AG08396 (cell line): ENCODE data around the gene EIF6.

Source experiments
- DNase-seq: peaks from one replicate; pipeline ENCODE4 v3.0.0; 2012; ENCODE audit warnings: low spot score, mixed read lengths

The EIF6 gene

DNA sequence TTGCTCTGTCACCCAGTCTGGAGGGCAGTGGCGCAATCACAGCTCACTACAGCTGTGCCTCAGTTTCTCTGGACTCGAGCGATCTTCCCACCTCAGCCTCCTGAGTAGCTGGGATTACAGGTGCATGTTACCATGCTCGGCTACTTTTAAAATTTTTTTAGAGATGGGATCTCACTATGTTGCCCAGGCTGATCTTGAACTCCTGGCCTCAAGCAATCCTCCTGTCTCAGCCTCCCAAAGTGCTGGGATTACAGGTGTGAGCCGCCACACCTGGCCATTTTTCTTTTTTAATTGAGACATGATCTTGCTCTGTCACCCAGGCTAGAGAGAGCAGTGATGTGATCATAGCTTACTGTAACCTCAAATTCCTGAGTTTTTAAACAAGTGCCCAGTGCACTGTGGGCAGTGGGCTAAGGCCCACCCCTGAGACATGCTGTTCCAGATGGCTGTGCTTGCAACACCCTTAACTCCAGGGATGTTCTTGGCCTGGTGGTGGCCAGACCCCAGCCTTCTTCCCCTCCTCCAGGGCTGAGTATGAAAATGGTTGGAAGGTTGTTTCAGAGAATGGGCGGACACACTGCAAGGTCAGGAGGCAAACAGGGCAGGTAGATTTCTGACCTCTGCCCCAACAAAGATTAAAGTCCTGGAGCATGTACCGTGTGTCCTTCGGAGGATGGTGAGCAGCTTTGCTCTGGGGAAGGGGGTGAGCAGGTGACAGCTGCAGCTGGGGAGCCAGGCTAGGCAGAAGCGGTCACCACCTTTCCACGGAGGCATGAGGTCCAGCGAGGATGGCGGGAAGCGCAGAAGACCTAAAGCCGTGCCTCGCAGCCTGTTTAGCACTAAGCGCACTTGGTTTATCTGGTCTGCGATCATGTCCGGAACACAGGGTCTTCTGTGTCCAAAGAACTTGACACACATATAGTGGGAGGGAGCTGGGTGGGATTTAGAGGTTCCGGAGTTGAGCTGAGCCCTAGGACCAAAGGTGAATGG is 9.0 kb upstream of the EIF6 start:
- no peak for DNase-seq

DNA sequence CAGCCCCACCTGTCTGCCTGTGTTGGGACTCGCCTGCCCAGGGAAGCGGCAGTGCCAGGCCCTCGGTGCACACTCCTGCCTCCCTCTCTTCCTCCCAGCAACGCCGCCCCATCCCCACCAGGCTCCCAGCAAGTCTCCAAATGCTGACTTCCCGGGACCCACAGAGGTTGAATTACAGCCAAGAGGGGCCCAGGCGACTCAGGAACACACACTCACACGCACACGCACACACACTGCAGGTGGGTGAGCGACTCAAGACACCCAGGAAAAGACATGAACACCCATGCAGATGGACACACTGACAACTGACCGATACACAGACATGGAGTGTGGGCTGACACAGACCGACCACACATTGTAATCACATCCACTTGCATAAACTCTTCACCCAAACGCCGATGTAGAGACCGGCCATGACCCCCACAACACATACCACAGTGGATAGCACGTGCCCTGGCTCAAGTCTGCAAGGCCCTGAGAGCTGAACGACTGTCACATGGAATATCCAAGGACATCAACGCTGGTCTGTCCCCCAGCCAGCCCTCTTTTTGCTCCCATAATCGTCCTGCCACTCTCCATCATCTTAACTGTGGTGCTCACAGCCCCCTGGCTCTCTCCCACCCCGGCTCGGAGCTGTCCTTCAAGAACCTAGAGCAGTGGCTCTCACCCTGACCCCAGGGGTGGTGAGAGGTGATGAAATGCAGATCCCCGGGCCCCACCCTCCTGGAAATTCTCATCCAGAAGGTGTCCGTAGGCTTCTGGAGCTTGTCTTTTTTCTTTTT is 8.1 kb upstream of the EIF6 start:
- DNase-seq: no peak

DNA sequence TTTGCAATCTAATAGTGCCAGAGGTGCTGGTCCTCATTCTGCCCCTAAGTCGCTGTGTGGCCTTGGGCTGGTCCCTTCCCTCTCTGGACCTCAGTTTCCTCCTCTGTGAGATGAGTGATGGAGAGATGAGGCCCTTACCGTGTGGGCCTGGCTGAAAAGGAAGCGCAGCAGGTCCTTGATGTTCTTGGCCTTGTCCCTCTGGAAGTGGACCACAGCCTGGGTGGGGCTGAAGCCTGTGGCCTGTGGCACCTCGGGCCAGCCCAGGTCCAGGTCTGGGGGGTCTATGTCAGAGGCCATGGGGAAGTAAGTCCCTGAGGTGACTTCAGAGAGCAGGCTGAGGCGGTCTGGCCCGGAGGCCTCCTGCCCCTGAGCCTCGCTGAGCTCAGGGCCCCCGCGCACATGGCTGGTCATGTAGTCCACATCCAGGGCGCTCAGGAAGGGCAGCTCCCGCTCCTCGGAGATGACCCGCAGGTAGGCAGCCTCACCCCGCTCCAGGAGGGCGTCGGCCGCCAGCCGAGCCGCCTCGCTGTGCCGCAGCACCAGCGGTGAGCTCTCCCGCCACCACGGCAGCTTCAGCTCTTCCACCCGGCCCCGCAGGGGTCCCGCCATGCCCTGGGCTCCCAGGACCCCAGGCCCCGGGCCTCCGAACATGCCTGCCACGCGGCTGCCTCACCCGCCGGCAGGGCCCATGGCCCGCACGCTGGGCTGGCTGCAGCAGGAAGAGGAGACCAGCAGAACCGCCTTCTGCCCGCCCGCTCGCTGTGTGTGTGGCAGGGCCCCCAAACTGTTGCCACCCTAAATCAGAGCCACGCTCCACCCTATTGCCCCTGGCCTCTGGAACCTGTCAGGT is 7.3 kb upstream of the EIF6 start, which contains the start of gene FAM83C:
FAM83C (minus strand) TSS at position 772 of the 850 bp plus-strand sequence; CDS start at position 651, 121 bp downstream.
- DNase-seq: no peak

DNA sequence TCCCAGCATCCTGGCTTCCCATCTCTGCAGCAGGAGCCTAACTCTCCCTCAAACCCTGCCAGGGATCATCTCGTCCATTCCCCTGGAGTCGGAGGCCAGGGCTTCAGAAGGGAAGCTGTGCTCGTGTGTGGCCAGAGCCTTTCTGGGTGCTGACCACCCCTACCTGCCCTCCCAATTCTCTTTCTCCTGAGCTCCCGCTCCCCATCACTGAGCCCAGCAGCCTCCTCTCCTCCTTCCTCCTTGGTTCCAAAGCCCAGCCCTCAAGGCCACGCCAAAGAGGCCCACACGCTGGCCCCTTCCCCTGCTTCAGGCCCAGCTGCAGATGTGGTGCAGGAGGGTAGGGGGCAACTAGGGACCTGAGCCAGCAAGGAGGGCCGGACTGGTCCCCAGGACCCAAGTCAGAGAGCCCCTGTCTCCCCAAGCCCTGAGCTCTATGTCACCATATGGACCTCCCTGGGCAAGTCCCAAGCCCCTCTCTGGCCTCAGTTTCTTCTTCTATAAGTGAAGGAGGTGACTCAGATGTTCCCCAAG is 6.4 kb upstream of the EIF6 start:
- no peak for DNase-seq

DNA sequence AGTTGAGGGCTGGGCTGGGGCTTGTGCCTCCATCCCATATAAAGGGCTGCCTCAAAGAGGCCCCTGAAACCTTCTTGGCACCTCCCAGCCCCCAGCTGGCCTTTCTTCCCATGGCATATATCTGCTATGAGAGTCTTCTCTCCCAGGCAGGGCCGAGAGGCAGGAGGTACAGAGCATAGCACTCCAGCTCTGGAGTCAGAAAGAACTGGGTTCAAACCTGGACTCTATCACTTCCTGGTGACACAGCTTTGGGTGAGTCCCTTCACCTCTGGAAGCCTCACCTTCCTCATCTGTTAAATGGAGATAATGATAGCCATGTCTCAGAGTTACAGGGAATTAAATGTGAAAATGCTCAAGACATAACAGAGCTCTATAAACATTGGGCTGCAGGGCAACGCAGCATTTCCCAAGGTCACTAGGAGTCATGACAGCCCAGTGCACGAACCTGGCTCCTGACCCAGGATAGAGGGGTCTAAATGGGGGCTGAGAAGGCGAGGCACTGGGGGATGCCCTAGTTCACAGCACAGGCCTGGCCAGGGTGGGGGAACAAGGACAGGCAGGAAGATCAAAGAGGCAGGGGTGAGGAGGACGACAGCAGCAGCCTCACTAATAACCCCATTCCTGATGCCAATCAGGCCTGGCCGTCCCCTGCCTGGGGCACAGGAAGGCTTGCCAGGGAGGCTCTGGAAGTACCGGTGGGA is 5.8 kb upstream of the EIF6 start:
- DNase-seq: no peak

DNA sequence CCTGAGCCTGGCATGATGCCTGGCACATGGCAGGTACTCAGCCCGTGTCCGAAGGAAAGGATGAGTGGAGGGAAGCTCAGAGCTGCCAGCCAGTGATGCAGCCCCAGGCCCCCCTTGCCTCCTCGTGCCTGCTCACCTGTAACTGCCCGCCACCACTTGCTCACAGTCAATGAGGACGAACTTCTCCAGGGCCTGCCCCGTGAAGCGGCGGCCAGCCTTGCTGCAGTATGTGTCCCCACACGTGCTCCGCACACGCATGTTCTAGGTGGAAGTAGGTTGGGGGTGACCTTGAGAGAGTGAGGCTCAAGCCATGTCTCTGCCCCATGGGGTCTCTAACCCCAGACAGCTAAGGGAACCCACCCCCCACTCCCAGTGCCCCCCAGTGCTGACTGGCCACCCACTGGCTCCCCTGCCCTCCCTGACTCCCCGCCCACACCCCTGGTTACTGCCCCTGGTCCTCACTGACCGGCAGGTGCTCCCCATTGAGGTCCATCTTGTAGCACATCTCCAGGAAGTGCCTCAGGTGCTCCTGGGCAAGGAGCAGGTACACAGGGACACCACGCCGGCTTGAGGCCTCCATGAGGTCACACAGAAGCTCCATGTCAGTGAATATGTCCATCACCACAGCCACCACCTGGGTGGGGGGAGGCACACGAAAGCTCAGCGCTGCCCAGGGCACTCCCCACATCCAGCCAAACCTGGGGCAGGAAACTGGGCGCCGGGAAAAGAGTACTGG is 3.9 kb upstream of the EIF6 start:
- DNase-seq: no peak

DNA sequence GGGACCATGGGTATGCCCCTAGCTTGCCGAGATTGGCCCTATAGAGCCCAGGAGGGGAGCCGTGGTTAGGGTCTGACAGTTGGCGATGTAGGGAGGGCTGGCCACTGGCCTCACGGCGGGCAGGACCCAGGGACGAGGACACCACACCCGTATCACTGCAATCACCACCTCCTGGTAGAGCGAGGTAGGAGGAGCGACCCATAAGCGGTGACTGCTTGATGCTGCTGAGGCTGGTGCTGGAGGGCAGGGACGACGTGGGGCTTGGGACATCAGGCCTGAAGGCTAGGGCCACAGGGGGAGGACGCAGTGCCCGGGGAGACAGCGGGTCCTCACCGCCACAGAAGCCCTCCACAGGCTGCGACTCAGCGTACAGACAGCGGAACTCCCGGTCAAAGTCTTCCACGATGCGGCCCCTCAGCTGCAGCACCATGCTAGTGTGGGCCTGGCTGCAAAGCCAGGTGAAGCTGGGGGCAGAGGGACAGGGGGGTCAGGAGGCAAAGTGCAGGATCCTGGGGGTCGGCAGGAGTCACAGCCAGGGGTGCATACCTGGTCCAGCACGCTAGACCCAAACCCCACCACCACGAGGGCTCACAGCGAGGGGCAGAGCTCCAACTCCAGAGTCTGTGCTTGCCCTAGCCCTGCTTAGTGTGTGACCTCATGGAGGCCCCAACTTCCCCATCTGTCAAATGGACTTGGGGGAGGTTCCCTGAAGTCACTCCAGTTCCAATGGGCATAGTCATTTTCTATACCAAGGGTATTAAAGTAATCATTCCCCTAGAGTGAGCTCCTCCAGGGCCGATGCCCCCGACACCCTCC is 3.1 kb upstream of the EIF6 start:
- no peak for DNase-seq

DNA sequence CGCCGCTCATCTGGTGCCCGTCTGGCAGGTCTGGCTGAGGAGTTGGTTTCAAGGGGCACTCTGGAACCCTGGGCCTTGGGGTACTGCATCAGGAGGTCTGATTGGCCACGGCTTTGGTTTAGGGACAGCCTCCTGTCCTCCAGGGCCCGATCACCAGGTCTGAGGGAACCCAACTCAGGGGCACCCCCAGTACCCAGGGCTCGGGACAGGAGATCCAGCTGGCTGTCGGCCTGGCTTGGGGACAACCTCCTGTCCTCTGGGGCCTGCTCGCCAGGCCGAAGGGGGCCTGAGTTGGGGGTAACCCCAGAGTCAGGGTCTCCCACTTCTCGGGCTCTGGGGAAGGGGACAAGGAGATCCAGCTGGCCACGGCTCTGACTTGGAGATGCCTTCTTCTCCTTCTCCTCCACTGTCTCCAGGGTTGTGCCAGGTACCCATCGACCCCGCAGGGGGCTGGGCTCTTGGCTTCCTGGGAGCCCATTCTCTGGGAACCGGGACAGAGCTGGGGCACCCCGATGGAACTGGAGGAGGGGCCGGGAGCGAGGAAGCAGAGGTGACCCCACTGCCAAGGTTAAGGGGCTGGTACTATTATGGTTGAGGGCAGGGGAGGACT is 2.4 kb upstream of the EIF6 start:
- no peak for DNase-seq

DNA sequence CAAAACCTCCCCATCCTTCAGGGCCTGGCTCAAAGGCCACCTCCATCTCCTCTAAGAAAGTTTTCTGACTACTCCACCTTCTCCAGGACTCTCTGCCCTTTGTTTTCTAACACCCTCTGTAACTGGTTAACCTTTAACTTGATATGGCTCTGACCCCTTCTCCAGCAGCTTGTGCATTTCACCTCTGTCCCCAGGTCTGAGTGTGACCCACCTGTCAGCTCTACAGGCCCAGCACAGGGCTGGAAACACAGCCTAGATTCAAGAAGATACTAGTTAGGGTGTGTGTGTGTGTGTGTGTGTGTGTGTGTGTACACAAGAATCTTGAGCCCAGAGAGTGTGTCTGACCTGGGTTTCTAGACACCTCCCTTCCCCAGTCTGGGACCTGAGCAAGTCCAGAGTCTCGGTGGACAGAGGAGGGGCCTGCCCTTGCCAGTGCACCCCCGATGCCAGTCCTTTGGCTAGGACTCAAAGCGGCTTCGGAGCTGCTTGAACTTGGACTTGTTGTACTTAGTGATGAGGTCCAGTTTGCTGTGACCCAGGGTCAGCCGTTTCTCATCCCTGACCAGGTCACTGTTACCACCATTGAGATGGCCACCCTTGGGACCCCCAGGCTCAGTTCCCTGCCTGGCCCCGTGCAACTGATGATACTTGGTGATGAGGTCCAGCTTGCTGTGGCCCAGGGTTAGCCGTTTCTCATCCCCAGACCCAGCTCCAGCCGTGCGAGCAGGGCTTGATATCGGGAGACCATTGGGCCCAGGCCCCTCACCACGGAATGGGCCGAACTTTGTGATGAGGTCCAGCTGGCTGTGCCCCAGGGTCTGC is 1.7 kb upstream of the EIF6 start:
- no peak for DNase-seq

DNA sequence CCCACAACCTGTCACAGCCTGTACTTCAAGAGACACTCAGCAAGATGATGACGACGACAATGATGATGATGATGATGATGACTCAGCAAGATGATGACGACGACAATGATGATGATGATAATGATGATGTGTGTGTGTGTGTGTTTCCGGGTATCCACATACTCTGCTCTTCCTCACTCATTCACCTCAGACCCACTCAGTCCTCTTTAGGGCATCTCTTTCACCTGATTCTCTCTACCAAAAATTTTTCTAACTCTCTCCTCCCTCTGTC is 1.2 kb upstream of the EIF6 start:
- DNase-seq: no peak

DNA sequence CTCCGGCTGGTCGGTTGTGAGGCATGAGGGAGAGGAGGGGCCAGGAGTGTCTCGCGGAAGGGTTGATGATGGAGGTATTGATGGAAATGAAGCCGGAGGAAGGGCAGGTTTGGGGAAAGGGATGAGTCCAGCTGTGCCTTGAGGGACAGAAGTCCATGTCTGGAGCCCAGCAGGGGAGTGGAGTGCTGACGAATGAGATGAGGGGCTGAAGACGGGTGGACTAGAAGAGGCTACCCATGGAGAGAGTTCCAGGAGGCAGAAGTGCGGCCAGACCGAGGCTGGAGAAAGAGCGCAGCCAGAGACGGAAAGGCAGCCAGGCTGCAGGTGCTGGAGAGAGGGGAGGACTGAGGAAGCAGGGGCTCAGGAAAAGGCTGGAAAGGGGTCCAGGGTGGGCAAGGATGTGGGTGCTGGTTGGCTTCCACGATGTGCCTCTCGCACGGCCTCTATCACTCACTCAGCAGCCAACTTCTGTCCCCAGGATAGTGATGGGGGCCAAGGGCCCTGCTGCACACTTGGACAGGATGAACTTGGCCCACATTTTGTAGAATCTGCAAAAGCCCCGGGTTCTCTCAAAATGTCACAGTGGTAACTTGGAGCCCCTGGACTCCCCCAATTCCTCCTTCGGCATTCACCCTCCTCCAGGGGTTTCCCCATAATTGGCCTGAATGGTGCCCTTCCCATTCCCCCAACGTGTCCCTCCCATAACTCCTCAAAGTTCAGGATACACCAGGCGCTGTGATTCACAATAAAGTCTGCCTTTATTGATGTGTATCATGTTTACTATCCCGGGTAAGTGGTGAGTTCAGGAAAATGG is 627 bp upstream of the EIF6 start:
- DNase-seq: no peak

DNA sequence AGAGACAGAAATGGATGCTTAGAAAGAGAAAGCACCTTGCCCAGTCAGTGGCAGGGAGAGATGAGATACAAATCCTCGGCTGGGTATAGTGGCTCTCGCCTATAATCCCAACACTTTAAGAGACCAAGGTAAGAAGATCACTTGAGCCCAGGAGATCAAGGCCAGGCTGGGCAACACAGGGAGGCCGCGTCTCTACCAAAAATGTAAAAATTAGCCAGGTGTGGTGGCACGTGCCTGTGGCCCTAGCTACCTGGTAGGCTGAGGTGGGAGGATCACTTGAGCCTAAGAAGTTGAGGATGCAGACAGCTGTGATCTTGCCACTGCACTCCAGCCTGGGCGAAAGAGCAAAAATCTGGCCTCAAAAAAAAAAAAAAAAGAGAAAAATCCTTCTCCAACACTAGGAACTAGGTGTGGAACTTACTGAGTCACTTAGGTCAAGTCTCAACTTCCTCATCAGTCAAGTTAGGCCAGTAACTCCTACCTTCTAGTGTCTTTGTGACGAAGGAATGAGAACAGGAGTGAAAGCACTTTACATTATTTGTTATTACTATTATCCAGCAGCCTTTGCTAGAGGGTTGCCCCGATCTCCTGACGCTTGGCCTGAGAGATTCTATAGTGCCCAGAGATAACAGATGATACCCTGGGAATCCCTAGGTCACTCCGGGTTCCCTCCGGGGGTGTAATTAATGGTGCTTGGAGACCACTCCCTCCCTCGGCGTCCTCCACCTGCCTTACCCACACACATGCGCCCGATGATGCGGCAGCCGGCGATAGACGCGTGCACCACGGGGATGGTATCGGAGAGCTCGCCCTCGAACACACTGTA is 918 bp downstream of the EIF6 start:
- DNase-seq: no peak

DNA sequence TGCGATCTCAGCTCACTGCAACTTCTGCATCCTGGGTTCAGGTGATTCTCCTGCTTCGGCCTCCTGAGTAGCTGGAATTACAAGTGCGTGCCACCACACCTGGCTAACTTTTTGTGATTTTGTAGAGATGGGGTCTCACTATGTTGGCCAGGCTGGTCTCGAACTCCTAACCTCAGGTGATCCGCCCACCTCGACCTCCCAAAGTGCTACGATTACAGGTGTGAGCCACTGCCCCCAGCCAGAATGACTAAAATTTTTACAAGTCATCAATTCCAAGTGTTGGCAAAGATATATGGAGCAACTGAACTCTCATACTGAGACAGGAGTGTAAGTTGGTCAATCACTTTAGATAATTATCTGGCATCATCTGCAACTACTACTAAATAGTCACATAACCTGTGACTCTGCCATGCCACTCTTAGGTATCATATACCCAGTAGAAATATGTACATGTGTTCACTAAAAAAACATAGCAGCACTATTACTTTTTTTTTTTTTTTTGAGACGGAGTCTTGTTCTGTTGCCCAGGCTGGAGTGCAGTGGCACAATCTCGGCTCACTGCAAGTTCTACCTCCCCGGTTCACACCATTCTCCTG is 3.0 kb downstream of the EIF6 start:
- DNase-seq: no peak

DNA sequence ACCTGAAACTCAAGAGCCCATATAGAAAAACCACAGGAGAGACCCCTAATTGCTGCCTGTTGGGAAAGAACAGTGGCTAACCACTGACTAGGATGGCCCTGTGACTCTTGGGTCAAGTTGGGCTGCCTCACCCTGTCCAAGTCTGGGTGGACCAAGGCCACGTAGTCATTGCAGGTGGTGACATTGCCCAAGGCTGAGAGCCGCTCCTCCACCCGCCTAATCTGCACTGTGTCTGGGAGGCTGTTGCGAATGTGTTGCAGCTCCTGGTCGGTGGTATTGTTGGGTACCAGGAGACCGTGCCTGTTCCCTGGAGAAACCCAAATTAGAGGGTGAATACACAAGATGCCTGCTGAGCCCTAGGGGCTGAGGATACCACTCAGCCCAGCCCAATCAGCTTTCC is 4.0 kb downstream of the EIF6 start:
- DNase-seq: no peak

DNA sequence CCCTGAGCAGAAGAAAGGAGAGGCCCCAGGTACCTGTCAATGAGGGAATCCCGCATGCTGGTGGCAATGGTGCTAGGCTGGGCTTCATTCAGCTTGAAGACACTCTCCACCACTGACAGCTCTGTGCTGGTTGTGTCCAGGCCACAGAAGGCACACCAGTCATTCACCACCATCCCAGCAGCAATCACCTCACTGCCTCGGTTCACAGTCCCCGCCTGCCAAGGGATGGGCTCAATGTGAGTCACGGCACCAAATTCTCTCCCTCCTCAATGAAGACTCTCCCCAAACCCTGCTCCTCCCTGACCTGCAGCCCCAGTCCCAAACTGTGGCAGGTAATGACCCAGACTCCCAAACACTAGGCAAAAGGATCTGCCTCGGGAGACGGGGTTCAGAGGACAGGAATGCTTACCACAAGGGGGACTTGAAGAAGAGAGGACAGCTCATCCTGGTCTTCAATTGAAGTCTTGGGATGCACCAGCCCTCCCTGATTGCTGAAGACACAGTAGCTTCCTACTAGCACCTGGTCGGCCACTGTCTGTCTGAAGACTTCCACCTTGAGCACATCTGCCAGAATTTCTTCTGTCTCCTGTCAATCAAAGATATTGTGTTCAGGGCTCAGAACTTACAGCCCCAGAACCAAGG is 4.9 kb downstream of the EIF6 start:
- no peak for DNase-seq

DNA sequence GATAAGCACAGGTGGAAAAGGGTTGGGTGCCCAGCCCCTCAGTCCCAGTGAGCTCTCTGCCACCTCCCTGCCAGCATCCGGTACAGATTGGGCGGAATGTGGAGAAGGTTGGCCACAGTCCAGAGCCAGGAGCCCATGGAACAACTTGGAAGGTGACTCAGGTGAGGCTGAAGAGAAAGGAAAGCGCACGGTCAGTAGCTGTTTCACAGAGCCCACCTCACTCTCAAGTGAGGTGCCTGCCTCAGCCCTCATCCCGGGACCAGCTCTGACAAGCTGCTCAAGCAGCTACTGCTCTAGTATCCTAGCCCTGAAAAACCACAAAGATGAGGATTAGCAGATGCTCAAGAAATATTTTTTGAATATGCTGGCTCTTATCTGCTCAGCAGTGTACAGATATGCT is 5.5 kb downstream of the EIF6 start:
- no peak for DNase-seq
